DMS153 (cell line): Measurements from ENCODE around the gene MDP1.
"Not testable (repeated sequence)": the region's sequence is repeated elsewhere in the genome, so short reads cannot be mapped to it uniquely, and the experiment has no call there.

Experiments used
- DNase-seq: peaks from one replicate; lab custom pipeline; 2025; lab: John Stamatoyannopoulos, UW

MDP1 gene

DNA sequence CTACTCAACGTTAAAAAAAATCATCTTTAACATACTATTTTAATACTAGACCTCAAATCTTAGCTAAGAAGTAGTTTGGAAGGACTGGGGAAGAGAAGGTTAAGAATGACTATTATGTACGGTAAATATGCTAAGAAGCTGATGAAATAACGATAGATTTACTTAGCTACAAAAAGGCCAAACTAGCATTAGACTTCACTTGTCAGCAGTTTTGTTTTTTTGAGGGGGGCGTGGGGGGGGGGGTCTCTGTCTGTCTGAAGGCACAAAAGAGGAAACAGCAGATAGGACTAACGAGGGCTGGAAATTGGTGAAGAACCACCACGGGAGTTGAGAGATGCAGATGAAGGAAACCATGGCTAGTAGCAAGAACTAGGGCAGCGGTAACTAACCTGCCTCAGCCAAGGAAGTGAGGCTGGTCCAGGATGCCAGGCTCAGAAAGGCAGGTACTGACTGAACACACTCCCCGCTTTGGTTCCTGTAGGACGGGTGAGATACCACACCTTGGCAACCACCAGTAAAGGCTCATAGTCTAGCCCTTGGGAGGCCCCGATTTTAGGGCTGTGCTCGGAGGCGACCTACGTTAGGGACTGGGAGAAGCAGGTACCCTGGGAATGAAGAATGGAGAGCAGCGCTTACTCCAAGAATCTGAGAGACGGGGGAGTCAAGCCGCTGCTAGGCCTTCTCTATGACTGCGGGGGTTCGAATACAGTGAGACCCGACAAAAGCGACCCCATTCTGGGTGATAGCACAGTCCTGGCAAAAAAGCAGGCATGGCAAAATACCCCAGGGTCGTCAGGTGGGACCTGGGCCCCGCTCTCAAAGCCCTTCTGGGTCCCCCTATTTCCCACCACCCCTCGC is 15.6 kb upstream of the MDP1 start:
- DNase-seq: no peak

DNA sequence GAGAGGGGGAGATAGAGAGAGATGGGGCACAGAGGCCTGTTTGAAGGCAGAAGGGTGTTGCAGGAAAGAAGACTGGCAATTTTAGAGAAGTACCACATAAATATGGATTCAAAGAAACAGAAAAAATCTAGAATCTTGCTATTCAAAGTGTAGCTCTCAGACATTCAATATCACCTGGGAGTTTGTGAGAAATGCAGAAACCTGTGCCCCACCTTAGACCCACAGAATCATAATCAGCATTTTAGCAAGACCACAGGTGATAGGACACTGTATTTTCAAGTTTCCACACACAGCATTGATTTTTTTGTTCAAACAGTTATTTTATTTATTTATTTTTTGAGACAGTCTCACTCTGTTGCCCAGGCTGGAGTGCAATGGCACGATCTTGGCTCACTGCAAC is 13.0 kb upstream of the MDP1 start:
- DNase-seq: no peak

DNA sequence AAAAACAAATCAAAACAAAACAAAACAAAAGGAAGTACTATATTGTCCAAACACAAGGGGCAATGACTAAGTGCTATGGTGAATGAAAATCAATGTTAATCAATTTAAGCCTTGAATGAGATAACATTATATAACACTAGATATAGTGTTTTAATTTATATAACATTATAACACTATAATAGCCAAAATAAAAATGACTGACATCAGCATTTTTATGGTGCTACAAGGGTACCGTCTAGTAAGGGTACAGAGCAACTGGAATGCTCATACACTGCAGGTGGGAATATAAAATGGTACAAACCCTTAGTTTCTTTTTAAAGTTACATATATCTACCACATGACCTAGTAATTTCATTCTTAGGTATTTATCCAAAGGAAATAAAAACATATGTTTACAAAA is 10.6 kb upstream of the MDP1 start:
- no peak for DNase-seq

DNA sequence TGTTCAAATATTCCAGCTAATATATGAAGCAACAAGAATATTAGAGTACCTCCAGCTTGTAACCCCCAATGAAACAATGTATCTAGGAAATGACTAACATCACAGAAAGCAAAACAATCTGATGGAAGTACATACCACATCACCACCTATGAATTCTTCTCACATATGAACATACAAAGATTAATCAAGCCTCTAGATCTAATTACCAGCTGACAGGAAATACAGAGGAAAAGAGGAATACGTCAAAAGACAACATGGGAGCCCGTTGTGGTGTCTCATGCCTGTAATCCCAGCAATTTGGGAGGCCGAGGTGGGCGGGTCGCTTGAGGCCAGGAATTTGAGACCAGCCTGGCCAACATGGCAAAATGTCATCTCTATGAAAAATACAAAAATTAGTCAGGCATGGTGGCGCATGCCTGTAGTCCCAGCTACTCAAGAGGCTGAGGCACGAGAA is 8.8 kb upstream of the MDP1 start:
- no peak for DNase-seq

DNA sequence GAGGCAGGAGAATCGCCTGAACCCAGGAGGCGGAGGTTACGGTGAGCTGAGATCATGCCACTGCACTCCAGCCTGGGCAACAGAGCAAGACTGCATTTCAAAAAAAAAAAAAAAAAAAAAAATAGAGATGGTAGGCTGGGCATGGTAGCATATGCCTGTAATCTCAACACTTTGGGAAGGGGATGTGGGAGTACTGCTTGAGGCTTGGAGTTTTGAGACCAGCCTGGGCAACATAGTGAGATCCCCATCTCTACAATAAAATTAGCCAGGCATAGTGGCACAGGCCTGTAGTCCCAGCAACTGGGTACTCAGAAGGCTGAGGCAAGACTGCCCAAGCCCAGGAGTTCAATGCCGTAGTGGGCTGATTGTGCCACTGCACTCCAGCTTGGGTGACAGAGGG is 7.1 kb upstream of the MDP1 start:
- not testable (repeated sequence) for DNase-seq

DNA sequence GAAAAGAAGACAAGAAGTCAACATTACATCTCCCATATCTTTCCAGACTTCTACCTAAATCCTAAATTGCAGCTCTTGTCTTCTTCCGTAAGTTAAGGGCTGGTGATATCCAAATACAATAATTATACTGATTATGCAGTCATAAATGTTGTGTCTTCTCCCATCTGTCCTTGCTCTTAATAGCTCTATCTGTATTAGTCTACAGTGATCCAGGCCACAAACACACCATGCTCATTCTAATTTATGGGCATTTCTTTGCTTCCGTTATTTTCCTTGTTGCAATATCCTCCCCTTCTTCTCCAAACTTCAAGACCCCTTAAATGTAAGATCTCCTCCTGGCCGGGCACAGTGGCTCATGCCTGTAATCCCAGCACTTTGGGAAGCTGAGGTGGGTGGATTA is 3.7 kb upstream of the MDP1 start:
- no peak for DNase-seq

DNA sequence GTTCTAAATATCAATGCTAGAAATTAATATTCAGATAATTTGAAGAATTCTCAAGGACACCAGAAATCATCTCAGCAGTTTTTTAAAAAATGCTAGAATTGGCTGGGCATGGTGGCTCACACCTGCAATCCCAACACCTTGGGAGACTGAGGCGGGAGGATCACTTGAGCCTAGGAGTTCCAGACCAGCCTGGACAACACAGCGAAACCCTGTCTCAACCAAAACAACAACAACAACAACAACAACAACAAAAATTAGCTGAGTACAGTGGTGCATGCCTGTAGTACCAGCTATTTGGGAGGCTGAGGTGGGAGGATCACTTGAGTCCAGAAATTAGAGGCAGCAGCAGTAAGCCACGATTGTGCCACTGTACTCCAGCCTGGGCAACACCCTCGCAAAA is 3.2 kb upstream of the MDP1 start:
- DNase-seq: no peak

DNA sequence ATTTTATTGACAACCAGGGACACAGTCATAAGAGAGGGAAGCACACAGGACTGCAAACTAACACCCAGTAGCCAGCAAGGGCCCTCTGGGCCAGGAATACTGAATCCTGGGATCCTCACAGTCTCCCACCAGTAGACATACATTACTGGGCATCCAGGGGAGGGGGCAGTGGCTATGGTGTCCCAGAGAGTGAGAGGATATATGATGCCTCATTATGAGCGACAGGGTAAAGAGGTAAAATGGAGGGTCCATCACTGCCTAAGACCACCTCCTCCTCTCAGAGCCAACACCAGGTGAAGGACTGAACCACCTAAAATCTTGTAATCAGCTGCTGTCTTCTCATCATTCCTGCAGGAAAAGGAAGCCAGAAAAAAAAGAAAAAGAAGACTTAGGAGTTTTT is 1.0 kb upstream of the MDP1 start:
- not testable (repeated sequence) for DNase-seq

DNA sequence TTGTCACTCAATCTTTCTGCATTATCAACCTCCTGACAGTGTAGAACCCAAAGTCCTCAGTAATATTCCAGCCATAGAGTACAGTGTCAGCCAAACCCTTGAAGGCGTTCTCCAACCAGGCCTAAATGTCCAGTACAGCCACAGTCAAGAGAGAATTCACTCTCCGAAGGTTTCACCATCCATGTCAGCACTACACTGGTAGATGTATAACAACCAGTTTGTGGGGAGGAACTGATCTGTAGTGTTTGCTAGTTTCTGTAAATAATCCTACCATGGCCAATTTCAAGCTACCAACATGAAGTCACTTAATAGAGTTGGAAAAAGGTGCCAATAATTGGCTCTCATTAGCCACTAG is 456 bp upstream of the MDP1 start:
- DNase-seq: no peak

DNA sequence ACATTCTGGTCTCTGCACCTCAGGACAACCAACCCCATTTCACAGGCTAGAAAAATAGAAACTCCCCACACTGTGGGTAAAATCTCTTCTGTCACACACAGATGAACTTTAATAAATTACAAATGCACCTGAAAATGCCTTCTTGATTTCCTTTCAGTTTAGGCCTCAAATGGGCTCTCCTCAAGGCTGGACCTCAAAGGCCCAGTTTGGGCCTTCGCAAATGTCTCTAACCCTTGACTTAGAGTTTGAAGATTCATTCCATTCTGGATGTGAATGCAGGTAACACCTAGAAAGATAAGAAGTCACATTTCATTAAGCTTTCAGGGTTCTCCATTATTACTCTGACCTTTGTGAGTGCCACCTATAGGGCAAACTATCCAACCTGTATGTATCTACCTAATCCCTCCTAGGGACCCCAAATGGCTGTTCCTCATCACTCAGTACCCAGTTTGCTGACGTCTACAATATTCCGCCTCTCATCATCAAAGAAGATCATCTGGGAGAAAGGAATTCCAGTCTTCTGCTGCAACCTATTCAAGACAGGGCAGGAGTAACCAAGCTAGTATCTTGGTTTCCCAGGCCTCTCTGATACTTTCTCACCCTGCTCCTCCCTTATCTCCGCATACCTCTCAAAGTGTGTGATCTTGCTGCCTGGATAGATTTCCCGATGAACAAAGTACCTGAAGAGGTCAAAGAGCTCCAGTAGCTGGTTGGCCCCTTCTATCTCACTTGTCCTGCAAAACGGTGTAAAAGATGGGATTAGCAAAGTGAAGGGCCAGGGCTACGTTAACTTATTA is 1.8 kb downstream of the MDP1 start:
- DNase-seq: no peak

DNA sequence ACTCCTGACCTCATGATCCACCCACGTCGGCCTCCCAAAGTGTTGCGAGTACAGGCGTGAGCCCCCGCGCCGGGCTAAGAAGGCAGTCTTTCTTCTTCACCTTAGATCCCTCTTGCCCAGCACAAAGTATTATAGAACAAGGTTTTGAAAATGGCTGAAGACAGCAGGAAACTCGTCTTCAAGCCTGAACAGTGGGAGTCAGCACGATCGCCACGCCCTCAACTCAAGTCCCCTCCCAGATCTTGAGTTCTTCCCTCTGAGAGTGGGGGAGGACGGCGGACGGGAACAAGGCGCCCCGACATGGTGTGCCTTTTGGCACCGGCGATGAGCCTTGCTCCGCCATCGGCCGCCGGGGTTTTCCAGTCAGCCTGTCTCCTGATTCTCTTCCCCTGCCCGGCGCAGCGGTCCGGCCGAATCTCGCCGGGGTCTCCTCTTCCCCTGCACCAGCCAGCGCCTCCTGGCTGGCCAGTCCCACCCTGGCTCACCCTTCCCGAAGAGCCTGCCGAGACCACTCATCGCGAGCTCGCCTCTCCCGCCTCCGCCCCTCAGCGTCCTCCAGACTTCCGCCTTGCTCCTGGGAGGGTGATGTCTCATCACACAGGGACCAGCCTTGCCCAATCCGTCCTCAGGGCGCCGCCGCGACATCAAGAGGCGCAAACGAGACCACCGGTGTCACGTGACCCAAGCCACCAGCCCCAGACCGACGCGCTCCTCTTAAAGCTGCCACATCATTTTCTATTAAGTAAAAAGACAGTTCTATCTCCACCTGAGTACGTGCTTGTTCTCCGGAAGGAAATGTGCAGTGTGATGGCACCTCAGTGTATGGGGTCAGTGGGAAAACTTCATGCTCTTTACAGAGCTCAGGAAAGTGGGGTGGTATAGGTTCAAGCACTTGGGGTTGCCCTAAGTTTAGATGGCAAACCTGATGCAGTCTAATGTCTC is 2.7 kb downstream of the MDP1 start, which contains the start of gene CHMP4A:
Gene CHMP4A (minus strand): TSS at position 565 of the 942 bp plus-strand sequence. CDS start 49 bp downstream, at position 516.
- DNase-seq: peak; percentile 91

DNA sequence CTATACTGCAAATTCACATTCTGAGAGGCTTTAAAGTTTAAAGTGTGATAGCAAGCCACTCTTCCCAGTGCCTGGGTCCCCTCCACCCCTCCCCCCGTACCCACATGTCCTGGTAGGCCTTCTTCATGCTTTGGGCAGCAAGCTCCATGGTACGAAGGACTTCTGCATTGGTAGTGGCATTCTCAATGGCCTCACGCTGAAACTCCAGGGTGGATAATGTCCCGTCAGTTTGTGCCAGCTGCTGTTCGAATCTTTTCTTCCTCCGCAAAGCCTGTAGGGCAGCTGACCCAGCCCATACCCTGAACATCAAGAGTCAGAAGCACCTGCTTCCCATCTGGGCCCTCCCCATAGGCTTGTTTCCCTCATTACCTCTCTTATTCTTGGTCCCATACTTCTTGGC is 4.6 kb downstream of the MDP1 start:
- no peak for DNase-seq

DNA sequence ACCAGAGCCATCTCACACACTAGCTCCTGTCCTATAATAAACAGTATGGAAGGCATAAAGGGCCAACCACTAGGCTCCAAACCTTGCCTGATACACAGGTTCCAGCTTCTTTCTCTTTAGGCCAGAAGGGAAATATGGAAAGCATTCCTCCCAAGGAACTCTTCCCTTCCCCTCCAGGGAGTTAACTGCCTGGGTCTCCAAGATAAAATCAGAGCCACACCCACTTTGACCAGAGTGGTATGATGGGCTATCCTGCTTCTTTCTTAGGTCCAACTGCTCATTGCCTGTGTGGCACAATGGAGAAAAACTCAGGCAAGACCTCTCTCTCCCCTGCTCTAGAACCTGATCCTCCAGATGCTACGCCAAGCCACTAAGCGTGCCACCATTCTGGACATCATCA is 8.2 kb downstream of the MDP1 start:
- no peak for DNase-seq

DNA sequence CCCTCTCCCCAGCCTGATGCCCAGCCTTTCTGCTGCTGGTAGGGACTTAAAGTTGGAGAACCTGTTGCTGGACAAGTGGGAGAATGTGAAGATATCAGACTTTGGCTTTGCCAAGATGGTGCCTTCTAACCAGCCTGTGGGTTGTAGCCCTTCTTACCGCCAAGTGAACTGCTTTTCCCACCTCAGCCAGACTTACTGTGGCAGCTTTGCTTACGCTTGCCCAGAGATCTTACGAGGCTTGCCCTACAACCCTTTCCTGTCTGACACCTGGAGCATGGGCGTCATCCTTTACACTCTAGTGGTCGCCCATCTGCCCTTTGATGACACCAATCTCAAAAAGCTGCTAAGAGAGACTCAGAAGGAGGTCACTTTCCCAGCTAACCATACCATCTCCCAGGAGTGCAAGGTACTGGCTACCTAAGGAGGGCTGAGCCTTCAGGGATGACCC is 8.7 kb downstream of the MDP1 start:
- no peak for DNase-seq

DNA sequence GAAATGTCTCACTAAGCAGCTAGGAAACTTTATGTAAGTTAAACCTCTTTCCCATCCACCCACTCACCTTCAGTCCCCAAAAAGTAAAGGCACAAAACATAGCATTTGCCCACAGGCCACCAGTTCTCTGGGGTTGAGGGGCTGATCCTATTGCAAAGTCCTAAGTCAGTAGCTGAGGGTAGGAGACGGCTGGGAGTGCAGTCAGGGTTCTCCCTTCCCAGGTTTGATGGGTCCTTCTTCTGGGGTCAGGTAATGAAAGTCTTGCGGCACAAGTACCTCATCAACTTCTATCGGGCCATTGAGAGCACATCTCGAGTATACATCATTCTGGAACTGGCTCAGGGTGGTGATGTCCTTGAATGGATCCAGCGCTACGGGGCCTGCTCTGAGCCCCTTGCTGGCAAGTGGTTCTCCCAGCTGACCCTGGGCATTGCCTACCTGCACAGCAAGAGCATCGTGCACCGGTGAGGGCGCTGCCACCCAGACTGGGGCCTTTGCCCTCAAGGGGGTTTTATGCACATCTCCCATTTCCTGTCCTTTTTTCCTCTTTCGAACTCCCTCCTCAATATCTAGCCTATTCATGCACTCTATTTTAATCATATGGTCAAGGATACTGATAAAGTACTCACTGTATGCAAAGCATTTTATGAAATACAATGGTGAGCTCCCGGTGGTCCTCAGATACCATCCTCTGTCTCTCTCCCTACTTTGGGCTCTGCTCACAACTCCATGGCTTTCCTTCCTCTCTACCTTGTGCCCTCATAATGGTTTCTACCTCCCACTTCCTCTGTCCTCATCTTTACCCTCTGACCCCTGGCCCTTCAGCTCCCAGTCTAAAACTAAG is 9.4 kb downstream of the MDP1 start:
- DNase-seq: no peak

DNA sequence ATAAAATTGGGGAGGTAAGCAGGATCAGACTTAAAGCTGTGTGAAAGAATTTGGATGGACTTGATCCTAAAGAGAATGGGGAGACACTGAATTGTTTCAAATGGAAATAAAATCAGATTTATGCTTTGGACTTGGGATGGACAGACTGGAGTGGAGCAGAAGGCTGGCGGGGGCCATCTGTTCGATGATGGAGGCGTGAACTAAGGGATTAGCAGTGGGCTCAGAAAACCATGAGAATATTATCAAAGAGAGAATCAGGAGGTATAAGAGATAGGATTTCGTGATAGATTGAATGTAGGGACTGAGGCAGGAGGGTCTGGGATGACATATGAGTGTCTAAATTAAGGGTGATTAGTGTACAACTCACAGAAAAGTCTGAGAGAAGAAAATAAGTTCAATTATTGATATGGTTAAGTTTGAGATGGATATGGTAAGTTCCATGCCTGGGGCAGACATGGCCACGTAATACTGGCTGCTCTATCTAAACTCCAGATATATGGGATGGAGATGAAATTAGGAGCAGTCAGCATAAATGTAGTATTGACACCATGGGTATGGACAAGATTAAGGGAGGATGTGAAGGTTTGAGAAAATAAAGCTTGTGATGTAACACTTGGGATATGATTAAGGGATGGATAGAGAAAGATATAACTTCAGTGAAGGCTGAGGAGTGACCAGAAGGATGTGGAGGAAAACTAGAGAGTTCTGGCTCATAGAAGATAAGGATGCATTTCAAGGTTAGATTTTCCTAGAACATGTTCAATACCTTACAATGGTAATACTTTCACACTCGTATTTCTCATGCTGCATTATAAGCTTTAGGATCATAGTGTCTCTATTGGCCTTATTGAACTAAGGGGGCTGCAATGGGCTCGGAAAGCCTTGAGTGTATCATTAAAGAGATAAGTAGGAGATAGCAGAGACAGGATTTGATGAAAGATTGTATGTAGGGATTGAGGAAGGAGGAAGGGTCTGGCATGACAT is 11.4 kb downstream of the MDP1 start:
- no peak for DNase-seq

DNA sequence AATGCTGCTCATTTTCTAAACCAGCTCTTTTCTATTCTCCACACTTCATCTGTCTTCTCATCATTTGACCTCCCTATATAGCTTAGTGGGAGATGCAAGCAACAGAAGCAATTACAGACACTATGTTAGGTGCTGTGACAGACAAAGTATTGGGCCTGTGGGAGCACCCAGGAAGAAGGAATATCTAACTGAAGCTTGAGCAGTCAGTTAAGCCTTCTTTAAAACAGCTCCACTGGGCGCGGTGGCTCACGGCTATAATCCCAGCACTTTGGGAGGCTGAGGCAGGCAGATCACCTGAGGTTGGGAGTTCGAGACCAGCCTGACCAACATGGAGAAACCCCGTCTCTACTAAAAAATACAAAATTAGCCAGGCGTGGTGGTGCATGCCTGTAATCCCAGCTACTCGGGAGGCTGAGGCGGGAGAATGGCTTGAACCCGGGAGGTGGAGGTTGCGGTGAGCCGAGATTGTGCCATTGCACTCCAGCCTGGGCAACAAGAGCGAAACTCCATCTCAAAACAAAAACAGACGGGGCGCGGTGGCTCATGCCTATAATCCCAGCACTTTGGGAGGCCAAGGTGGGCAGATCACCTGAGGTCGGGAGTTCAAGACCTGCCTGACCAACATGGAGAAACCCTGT is 12.5 kb downstream of the MDP1 start:
- DNase-seq: not testable (repeated sequence)

DNA sequence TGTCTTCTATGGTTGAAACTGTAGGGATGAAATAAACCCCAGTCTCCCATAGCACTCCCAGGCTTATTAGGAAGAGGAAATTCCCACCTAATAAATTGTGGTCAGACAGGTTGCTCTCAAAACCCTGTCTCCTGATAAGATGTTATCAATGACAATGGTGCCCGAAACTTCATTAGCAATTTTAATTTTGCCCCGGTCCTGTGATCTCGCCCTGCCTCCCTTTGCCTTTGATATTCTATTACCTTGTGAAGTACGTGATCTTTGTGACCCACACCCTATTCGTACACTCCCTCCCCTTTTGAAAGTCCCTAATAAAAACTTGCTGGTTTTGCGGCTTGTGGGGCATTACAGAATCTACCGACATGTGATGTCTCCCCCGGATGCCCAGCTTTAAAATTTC is 13.3 kb downstream of the MDP1 start:
- not testable (repeated sequence) for DNase-seq

DNA sequence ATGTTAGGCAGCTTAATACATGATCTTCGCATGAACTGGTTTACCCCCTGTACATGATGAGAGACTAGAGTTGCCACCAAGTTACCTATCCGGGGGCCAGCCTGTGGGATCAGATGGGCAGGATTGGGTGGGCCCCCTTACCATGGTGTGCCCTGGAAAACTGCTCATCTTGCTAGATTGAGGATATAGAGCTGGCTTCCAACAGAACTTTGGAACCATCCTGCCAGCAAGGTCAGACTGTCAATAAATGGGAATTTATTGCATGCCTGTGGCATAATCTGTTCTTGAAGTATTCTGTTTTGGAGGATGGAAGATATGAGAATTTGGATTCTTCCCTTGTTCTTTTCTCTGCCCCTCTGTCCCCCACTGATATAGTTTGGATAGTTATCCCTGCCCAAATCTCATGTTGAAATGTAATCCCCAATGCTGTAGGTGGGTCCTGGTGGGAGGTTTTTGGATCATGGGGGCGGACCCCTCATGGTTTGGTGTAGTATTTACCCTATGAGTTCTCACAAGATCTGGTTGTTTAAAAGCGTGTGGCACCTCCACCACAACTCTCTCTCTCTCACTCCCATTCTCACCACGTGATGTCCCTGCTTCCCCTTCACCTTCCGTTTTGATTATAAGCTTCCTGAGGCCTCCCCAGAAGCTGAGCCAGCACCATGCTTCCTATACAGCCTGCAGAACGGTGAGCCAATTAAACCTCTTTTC is 16.9 kb downstream of the MDP1 start:
- DNase-seq: no peak
